Sciatic nerve (tissue), 2 donors: Measurements from ENCODE around the gene ERC2. TPM values are rescaled to one million over a fixed set of nuclear protein-coding genes. Genes with fewer than 3 reads are reported as not detected.

Experiments
- ATAC-seq: fragments of 200-7000 bp; cut with Tn5 transposase; one replicate; pipeline ENCODE4 v1.9.1; 2020; ENCODE audit warnings: mild to moderate bottlenecking, moderate library complexity
- DNase-seq: peaks from one replicate; pipeline ENCODE4 v3.0.0-alpha.2; 2020; ENCODE audit warnings: low spot score
- intact Hi-C: fragments of 100-400 bp; cut with DNase I; formaldehyde crosslinking; loops from one replicate; pipeline ENCODE4 v1.14.2; 2022
- total RNA-seq: library from RNA; stranded (reverse); fragmentation: NEBNext Ultra II Directional; extraction: Animal tissue kit (Norgen Biotek cat#: 25700); gene quantifications from one replicate; pipeline ENCODE4 v1.2.1, GENCODE V29; 2021
- donor health status: DM: no; HTN: no; CAD: no.
- donor health status: DM: no; HTN: no; CAD: no.

The ERC2 gene
- total RNA-seq, 1 donor from 2014 or later, result 1.7 TPM

GRCh38 chr3:55624238-55624637 lies 844.0 kb downstream of the ERC2 start:
- intact Hi-C loops, result no loop called here
- ATAC-seq (peak; percentile 53), DNase-seq (no peak)

- DNase-seq (no peak), ATAC-seq (no peak)
- intact Hi-C loops, result no loop called here
Measured at GRCh38 chr3:55623786-55624185, 844.5 kb downstream of the ERC2 start.

GRCh38 chr3:55622733-55623132 lies 845.5 kb downstream of the ERC2 start:
- intact Hi-C loops, result no loop called here
- DNase-seq, result no peak
- ATAC-seq, result no peak

GRCh38 chr3:55622116-55622515 lies 846.2 kb downstream of the ERC2 start:
- ATAC-seq (no peak), DNase-seq (no peak)
- intact Hi-C loops, result no loop called here

GRCh38 chr3:55621648-55622047 lies 846.6 kb downstream of the ERC2 start:
- intact Hi-C loops, result no loop called here
- no peak for DNase-seq
- no peak for ATAC-seq

- DNase-seq, result no peak
- intact Hi-C loops, result no loop called here
- no peak for ATAC-seq
Measured at GRCh38 chr3:55621026-55621422, 847.2 kb downstream of the ERC2 start.

DNA sequence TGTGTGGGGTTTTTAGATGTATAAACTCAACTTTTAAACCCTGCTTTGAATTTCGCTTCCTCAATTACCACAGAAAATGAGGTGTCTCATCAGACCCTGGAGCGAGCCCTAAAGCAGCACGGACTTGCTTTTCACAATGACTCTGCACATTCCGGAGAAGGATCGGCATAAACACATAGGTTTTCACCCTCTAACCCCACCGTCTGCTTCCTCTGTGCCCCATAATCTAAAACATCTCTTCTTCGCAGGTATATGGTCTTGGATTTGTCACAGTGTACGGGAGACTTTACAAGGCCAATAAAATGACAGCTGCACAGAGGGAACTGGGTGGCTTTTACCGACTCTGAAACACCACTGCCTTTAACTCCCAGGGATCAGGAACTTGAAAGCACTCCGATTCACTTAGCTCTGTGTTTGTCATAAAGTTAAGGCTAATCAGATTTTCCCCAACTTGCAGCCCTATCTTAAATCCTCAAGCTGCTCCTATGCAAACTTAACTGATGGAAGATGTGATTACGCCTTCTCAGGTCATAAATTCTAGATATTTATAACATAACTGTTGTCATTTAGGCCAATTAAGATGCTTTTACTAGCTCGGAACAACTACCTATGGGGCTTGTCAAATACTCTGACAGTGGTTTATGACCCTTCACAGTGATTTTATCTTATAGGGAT lies 847.8 kb downstream of the ERC2 start:
- DNase-seq, result no peak
- intact Hi-C loops, result no loop called here
- no peak for ATAC-seq

GRCh38 chr3:55619046-55619808 lies 849.0 kb downstream of the ERC2 start:
- ATAC-seq (no peak), DNase-seq (no peak)
- intact Hi-C loops, result no loop called here

GRCh38 chr3:55617385-55617784 lies 850.9 kb downstream of the ERC2 start:
- ATAC-seq (no peak), DNase-seq (no peak)
- intact Hi-C loops, result no loop called here

DNA sequence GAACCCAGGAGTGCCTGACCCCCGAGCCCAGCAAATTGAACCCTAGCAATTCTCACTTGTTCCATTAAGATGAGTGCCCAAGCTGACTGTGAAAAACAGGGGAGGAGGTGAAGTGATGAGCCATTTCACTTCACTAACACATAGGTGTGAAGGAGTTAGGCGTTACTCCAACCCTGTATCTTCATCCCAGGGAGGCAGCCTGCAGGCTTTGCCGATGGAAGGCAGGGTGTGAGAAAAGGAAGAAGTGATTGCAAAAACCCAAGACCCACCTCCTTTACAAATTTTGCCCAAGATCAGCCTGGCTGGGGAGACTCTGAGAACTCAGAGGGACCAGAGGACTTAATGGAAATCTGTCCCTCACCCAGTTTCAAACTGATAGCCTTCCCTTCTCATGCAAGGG lies 851.5 kb downstream of the ERC2 start:
- ATAC-seq (no peak), DNase-seq (no peak)
- intact Hi-C loops, result no loop called here

GRCh38 chr3:55615694-55616295 lies 852.5 kb downstream of the ERC2 start:
- intact Hi-C loops, result no loop called here
- peak; percentile 89 for ATAC-seq
- no peak for DNase-seq

- intact Hi-C loops, result no loop called here
- ATAC-seq, result no peak
- no peak for DNase-seq
Measured at GRCh38 chr3:55615039-55615693, 853.1 kb downstream of the ERC2 start.

- DNase-seq (no peak), ATAC-seq (no peak)
Measured at GRCh38 chr3:55611121-55611520, 857.1 kb downstream of the ERC2 start.

DNA sequence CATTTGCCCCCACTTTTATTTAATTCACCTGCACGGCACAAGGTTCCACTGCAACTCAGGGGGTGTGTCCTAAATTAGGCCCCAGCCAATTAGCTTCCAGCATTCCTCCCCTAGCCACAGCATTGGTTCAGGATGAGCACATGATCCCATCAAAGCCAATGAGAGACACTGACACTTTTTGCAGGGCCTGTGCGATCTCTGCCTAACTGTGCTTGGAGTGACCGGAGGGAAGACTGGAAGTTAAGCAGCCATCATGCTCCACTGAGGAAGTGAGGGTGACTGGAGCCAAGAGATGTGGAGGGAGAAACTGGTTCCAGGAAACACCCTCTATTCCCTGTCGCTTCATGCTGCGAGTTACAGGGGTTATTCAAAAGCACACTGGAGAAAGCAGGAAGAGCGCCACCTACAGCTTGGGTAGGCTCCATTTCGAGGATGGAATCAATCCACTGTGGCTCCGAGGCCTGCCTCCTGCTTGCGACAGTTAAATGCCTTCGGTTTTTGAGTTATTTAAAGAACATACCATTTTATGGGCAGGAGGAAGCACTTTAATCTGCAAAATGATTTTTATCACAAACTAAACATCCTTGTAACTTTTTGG lies 858.9 kb downstream of the ERC2 start:
- intact Hi-C loops, result no loop called here
- ATAC-seq, result no peak

More at GRCh38 chr3:55611121-55611520, 857.1 kb downstream of the ERC2 start:
- intact Hi-C loops, result no loop called here

DNA sequence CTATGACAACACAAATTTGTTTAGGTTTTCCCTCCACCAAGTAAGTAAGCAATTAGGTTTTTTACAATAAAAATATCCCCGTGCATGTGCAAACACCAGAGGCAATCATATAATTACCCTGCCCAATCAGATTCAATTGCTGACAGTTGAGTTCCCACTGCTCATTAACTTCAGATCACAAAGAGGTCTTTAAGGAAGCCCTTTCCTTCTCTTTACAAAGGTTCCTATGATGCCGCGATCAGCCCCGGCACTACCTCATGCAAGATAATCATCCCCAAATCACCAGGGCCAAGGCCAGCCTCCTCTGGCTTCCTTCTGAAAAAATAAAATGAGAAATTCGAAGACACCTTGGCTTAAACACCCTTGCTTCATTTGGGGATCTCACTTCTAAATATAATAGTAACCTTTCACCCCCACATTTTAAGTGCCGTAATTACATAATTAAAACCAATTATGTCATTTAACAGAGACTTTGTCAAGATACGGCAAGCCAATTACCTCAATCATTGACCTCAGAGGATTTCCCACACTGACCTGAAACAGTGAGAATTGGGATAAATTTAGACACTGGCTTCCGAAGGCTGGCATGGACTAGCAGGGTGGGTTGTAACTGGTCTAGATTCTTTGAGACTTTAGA lies 859.8 kb downstream of the ERC2 start:
- intact Hi-C loops, result no loop called here
- DNase-seq (no peak), ATAC-seq (no peak)

More for the DNA sequence above, 858.9 kb downstream of the ERC2 start:
- no peak for DNase-seq

- intact Hi-C loops, result no loop called here
- ATAC-seq, result no peak
- DNase-seq, result no peak
Measured at GRCh38 chr3:55607844-55608243, 860.4 kb downstream of the ERC2 start.

- intact Hi-C loops, result no loop called here
- ATAC-seq, result no peak
- no peak for DNase-seq
Measured at GRCh38 chr3:55607175-55607574, 861.1 kb downstream of the ERC2 start.

DNA sequence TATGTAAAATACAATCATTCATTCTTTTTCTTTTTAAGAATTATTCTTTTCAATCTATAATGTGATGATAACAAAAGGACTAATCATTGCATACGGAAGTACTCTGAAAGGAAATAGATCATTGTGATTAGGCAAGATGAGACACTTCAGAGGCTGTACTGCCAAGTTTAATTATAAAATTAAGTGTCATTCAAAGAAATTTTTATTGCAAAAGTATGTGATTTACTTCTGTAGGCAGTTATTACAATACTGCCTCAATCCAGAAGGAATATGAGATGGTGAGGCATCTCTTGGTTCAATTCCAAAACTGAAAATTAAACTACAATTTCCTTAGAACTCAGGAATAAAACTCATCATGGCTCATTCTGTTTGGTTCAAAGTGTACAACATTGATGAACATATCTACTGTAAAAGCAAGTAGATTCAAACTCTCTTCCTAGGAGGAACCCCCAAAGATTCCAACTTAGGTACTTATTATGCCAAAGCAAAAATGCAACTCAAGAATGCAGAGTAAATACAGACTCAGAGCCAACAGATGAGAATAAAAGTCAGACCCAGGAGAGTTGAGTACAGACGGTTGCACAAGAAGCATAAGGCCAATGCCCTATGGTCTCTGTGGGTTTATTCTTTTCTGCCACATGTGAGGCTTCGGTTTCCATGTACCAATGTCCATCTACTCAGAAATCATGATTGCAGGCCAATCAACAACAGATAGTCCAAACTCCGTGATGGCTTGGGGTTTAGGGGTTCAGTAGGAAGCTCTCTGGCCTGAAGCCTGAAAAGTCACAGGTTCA lies 862.6 kb downstream of the ERC2 start:
- peak; percentile 74 for ATAC-seq
- no peak for DNase-seq
- intact Hi-C loops, result no loop called here
